SK-N-SH (cell line): ENCODE data around the gene ZXDA. TPM values are rescaled to one million over a fixed set of nuclear protein-coding genes. Genes with fewer than 3 reads are reported as not detected.

Experiments
- CTCF ChIA-PET: fragments of 300-600, 350-600 bp; formaldehyde crosslinking; extraction: SDS; loops from one replicate; lab custom pipeline; 2021; lab: Yijun Ruan, JAX
- POLR2A ChIA-PET: fragments of 350-600 bp; sonication (Branson Sonifier 250); formaldehyde crosslinking; extraction: SDS; loops from one replicate; lab custom pipeline; 2020; ENCODE audit warnings: antibody characterized with exemption, inconsistent platforms; lab: Yijun Ruan, JAX
- DNase-seq: peaks from one replicate; pipeline ENCODE4 v3.0.0; 2012
- H2AFZ ChIP-seq: fragments of 200-600 bp; sonication (generic); 2 replicates; pipeline ENCODE4 v1.8.1; 2016; ENCODE audit warnings: antibody characterized with exemption, mild to moderate bottlenecking, low read depth
- H3F3A ChIP-seq: fragments of 200-600 bp; sonication (generic); replicated peaks from 2 replicates; pipeline ENCODE3; 2016; ENCODE audit warnings: antibody characterized with exemption, mild to moderate bottlenecking; ENCODE audit not compliant: insufficient read depth
- H3K27ac ChIP-seq, 2 experiments: fragments of 200-500 bp in 1 of 2; fragments of 200-600 bp in 1 of 2; sonication (Bioruptor generic) in 1 of 2; sonication (generic), shearing (Covaris generic) in 1 of 2; 2 replicates each; pipeline versions ENCODE4 v1.5.1 to v1.6.1; 2014 to 2016; ENCODE audit warnings: low read depth in 2 of 2, inconsistent platforms in 1 of 2, low read length in 1 of 2, mild to moderate bottlenecking in 1 of 2, mixed read lengths in 1 of 2
- H3K27me3 ChIP-seq: fragments of 200-600 bp; sonication (generic), shearing (Covaris generic); 2 replicates; pipeline ENCODE4 v1.6.1; 2016; ENCODE audit warnings: mixed run types; ENCODE audit not compliant: insufficient read depth
- H3K36me3 ChIP-seq, 2 experiments: fragments of 200-500 bp in 1 of 2; fragments of 200-600 bp in 1 of 2; sonication (Bioruptor generic) in 1 of 2; sonication (generic) in 1 of 2; replicated peaks in 1 of 2; 2 replicates each; pipeline versions ENCODE3 to v1.5.1; 2014 to 2016; ENCODE audit warnings: low read length in 1 of 2, mild to moderate bottlenecking in 1 of 2; ENCODE audit not compliant: insufficient read depth in 2 of 2, control insufficient read depth in 1 of 2
- H3K4me1 ChIP-seq, 2 experiments: fragments of 200-500 bp in 1 of 2; fragments of 200-600 bp in 1 of 2; sonication (Bioruptor generic) in 1 of 2; sonication (generic), shearing (Covaris generic) in 1 of 2; 2 replicates each; pipeline versions ENCODE4 v1.5.1 to v1.6.1; 2014 to 2016; ENCODE audit warnings: low read depth in 1 of 2, low read length in 1 of 2, mixed run types in 1 of 2; ENCODE audit not compliant: insufficient read depth in 2 of 2, control insufficient read depth in 1 of 2
- H3K4me2 ChIP-seq: fragments of 200-600 bp; sonication (generic), shearing (Covaris generic); 2 replicates; pipeline ENCODE4 v1.6.1; 2017; ENCODE audit warnings: mixed run types
- H3K4me3 ChIP-seq, 2 experiments: fragments of 200-500 bp in 1 of 2; fragments of 200-600 bp in 1 of 2; sonication (Bioruptor generic) in 1 of 2; sonication (generic), shearing (Covaris generic) in 1 of 2; 2 replicates each; pipeline versions ENCODE4 v1.5.1 to v1.8.1; 2014 to 2016; ENCODE audit warnings: low read depth in 2 of 2, inconsistent platforms in 1 of 2, low read length in 1 of 2, mild to moderate bottlenecking in 1 of 2, mixed read lengths in 1 of 2, moderate library complexity in 1 of 2
- H3K79me2 ChIP-seq: fragments of 200-600 bp; sonication (generic); 2 replicates; pipeline ENCODE4 v1.8.1; 2017; ENCODE audit warnings: mild to moderate bottlenecking; ENCODE audit not compliant: insufficient read depth
- H3K9ac ChIP-seq: fragments of 200-600 bp; sonication (generic); 2 replicates; pipeline ENCODE4 v1.6.1; 2017; ENCODE audit warnings: mixed run types
- H3K9me2 ChIP-seq: fragments of 200-600 bp; sonication (generic); 2 replicates; pipeline ENCODE4 v1.6.1; 2017; ENCODE audit warnings: mixed run types
- H3K9me3 ChIP-seq: fragments of 200-600 bp; sonication (generic); 2 replicates; pipeline ENCODE4 v1.6.1; 2017; ENCODE audit warnings: mixed run types, mild to moderate bottlenecking, moderate library complexity
- H4K20me1 ChIP-seq: fragments of 200-600 bp; sonication (generic); 2 replicates; pipeline ENCODE4 v1.6.1; 2017; ENCODE audit warnings: mild to moderate bottlenecking, mixed run types; ENCODE audit not compliant: insufficient read depth
- ELF1 ChIP-seq: IDR thresholded peaks from 2 replicates; pipeline ENCODE4 v1.4.0; 2012
- EP300 ChIP-seq, 2 experiments: IDR thresholded peaks; 2 replicates each; pipeline versions ENCODE4 v1.4.0 to v1.6.1; 2012; ENCODE audit warnings: borderline replicate concordance in 1 of 2, low read depth in 1 of 2, low read length in 1 of 2
- FOSL2 ChIP-seq: IDR thresholded peaks from 2 replicates; pipeline ENCODE4 v1.4.0; 2012; ENCODE audit warnings: low read depth, mild to moderate bottlenecking, moderate library complexity, borderline replicate concordance
- FOXJ3 ChIP-seq: sonication (generic); formaldehyde crosslinking; IDR thresholded peaks from 2 replicates; pipeline ENCODE4 v1.5.1; 2020; ENCODE audit warnings: mild to moderate bottlenecking, missing genetic modification reagents
- FOXM1 ChIP-seq: IDR thresholded peaks from 2 replicates; pipeline ENCODE4 v1.4.0; 2012; ENCODE audit warnings: low read depth, mild to moderate bottlenecking
- GABPA ChIP-seq: IDR thresholded peaks from 2 replicates; pipeline ENCODE4 v1.4.0; 2012; ENCODE audit warnings: low read depth, mild to moderate bottlenecking
- GATA2 ChIP-seq: sonication (generic); formaldehyde crosslinking; IDR thresholded peaks from 2 replicates; pipeline ENCODE4 v1.5.0; 2020; ENCODE audit warnings: mild to moderate bottlenecking, missing genetic modification reagents
- MEF2A ChIP-seq: IDR thresholded peaks from 2 replicates; pipeline ENCODE4 v1.4.0; 2012; ENCODE audit warnings: low read depth, borderline replicate concordance
- NFIC ChIP-seq: IDR thresholded peaks from 2 replicates; pipeline ENCODE4 v1.4.0; 2012; ENCODE audit warnings: borderline replicate concordance
- NRF1 ChIP-seq: IDR thresholded peaks from 2 replicates; pipeline ENCODE4 v1.6.1; 2012; ENCODE audit warnings: low read depth, mild to moderate bottlenecking, low read length
- POLR2AphosphoS5 ChIP-seq: IDR thresholded peaks from 2 replicates; pipeline ENCODE4 v1.6.1; 2012; ENCODE audit warnings: low read depth, low read length
- RAD21 ChIP-seq: IDR thresholded peaks from 2 replicates; pipeline ENCODE4 v1.6.1; 2012; ENCODE audit warnings: mild to moderate bottlenecking, low read length
- RFX5 ChIP-seq: IDR thresholded peaks from 2 replicates; pipeline ENCODE4 v1.6.1; 2012; ENCODE audit warnings: mild to moderate bottlenecking, improper control_type of control experiment, low read length
- SIN3A ChIP-seq: IDR thresholded peaks from 2 replicates; pipeline ENCODE4 v1.6.1; 2012; ENCODE audit warnings: low read depth, mild to moderate bottlenecking, low read length, moderate library complexity, borderline replicate concordance
- SMC3 ChIP-seq: IDR thresholded peaks from 2 replicates; pipeline ENCODE4 v1.6.1; 2012; ENCODE audit warnings: low read depth, low read length, improper control_type of control experiment
- TAF1 ChIP-seq: IDR thresholded peaks from 2 replicates; pipeline ENCODE4 v1.6.1; 2012; ENCODE audit warnings: low read depth, mild to moderate bottlenecking, low read length, moderate library complexity, borderline replicate concordance
- YY1 ChIP-seq: IDR thresholded peaks from 2 replicates; pipeline ENCODE4 v1.4.0; 2012; ENCODE audit warnings: low read depth, mild to moderate bottlenecking
- WGBS: methylation state at CpG from one replicate; pipeline ENCODE4 v1.1.6; 2017; ENCODE audit warnings: low lambda C conversion rate; 5-methylcytosine and 5-hydroxymethylcytosine counted together
- polyA plus RNA-seq, 3 experiments: library from polyadenylated mRNA; depleted of rRNA; stranded (reverse); fragments of >200 nt; gene quantifications; 2 replicates each; pipeline ENCODE4 v1.2.3, GENCODE V29; 2012
- TF ChIP-seq, protein P1 (sequence below): fragments of 150-350 bp; IDR thresholded peaks from 2 replicates; pipeline ENCODE4 v1.6.1; 2016; ENCODE audit warnings: mild to moderate bottlenecking, low read depth, low read length
- TF ChIP-seq, protein P2 (sequence below): IDR thresholded peaks from 2 replicates; pipeline ENCODE4 v1.4.0; 2012; ENCODE audit warnings: low read depth
- TF ChIP-seq, protein P3 (sequence below): IDR thresholded peaks from 2 replicates; pipeline ENCODE4 v1.4.0; 2012; ENCODE audit warnings: low read depth, borderline replicate concordance
- TF ChIP-seq, protein P4 (sequence below): IDR thresholded peaks from 2 replicates; pipeline ENCODE4 v1.4.0; 2012; ENCODE audit warnings: low read depth, borderline replicate concordance

ZXDA gene
- polyA plus RNA-seq, 1 of the 3 experiments (the other 2 are of a cell fraction): 0.84 TPM

DNA sequence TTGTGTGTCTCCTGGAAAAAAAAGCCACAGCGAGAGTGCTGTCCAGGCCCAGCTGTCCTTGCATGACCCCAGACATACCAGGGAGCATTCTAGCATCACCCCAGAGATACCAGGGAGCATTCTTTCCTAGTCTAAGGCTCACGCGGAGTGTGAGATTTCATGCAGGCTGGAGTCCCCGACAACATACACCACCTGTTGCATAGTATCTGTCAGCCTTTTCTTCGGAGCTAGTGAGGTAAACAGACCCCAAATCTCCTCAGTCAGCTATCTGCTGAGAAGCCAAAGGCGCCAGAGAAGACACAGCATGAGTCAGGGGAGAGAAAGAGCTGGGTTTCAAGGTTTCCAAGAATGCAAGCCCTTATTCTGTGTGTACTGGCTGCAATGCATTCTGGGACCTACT lies 23.1 kb upstream of the ZXDA start:
- H3K9me2 ChIP-seq: no peaks in the 10 kb centered on the region
- no peaks in the 10 kb centered on the region for H3K9me3 ChIP-seq
- H3K27ac ChIP-seq: no peak overlapping the region
- ChIA-PET POLR2A (no interaction called here), CTCF (interaction anchor here (1.6 kb wide), 1 partner anchor 112 kb away, joined by 3 read pairs; no protein-coding TSS in a partner anchor)
- no peaks in the 10 kb centered on the region for H4K20me1 ChIP-seq
- H3F3A ChIP-seq: no peaks in the 10 kb centered on the region
- H3K27me3 ChIP-seq: no peaks in the 10 kb centered on the region
- H2AFZ ChIP-seq: no peak overlapping the region
- TF ChIP-seq, protein P1, sequence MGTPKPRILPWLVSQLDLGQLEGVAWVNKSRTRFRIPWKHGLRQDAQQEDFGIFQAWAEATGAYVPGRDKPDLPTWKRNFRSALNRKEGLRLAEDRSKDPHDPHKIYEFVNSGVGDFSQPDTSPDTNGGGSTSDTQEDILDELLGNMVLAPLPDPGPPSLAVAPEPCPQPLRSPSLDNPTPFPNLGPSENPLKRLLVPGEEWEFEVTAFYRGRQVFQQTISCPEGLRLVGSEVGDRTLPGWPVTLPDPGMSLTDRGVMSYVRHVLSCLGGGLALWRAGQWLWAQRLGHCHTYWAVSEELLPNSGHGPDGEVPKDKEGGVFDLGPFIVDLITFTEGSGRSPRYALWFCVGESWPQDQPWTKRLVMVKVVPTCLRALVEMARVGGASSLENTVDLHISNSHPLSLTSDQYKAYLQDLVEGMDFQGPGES: no peak
- TF ChIP-seq NFIC (no peak), RAD21 (no peak), POLR2AphosphoS5 (no peak), ELF1 (no peak), FOXM1 (no peak), NRF1 (no peak), MEF2A (no peak), SIN3A (no peak), FOSL2 (no peak), FOXJ3 (CRISPR knock-in tag) (no peak), GATA2 (CRISPR knock-in tag) (no peak), SMC3 (no peak), RFX5 (no peak)
- TF ChIP-seq, protein P2, sequence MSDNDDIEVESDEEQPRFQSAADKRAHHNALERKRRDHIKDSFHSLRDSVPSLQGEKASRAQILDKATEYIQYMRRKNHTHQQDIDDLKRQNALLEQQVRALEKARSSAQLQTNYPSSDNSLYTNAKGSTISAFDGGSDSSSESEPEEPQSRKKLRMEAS: no peak
- TF ChIP-seq, protein P3, sequence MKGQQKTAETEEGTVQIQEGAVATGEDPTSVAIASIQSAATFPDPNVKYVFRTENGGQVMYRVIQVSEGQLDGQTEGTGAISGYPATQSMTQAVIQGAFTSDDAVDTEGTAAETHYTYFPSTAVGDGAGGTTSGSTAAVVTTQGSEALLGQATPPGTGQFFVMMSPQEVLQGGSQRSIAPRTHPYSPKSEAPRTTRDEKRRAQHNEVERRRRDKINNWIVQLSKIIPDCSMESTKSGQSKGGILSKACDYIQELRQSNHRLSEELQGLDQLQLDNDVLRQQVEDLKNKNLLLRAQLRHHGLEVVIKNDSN: no peak
- no peaks in the 10 kb centered on the region for H3K4me1 ChIP-seq
- H3K4me3 ChIP-seq: no peak overlapping the region; a peak in 1 of 4 replicates
- H3K79me2 ChIP-seq: no peaks in the 10 kb centered on the region
- 33% methylated on average over 5 of the region's 6 CpGs for WGBS
- H3K36me3 ChIP-seq: no peaks in the 10 kb centered on the region
- no peak for DNase-seq
- no peak overlapping the region for H3K4me2 ChIP-seq
- H3K9ac ChIP-seq: no peak overlapping the region

DNA sequence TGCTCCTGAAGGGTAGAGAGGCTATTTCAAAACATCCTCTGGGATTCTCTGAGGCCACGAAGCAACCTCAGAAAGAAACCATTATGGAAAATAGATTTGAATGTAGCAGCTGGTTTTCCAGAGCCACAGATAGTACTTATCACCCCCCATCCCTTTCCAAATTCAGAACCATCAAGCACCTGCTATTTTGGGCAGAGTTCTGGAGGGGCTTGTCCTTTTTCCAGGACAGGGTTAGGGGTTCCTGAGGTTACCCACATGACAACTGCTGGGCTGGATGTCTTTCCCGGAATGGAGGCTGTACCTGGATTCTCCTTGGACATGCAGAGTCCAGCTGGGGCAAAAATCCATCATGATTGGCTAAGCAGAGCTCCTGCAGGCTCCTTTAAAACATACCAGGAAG lies 22.0 kb upstream of the ZXDA start:
- no peaks in the 10 kb centered on the region for H3K36me3 ChIP-seq
- no peak overlapping the region for H2AFZ ChIP-seq
- CTCF ChIA-PET: interaction anchor here (0.8 to 1.6 kb wide), 2 partner anchors 12 to 111 kb away, joined by 3 read pairs; no protein-coding TSS in a partner anchor
- H4K20me1 ChIP-seq: no peaks in the 10 kb centered on the region
- WGBS: 4% methylated on average over 2 of the region's 2 CpGs
- H3K4me3 ChIP-seq: no peak overlapping the region
- TF ChIP-seq, protein P1: no peak
- TF ChIP-seq NFIC (no peak), EP300 (IDR thresholded peaks at IDR 0.05; ENCODE audit: borderline replicate concordance in 1 of 2, low read depth in 1 of 2, low read length in 1 of 2) (no peak), TAF1 (no peak), FOXJ3 (CRISPR knock-in tag) (no peak), FOXM1 (no peak), MEF2A (no peak), GATA2 (CRISPR knock-in tag) (no peak), YY1 (no peak), GABPA (no peak)
- TF ChIP-seq, protein P4, sequence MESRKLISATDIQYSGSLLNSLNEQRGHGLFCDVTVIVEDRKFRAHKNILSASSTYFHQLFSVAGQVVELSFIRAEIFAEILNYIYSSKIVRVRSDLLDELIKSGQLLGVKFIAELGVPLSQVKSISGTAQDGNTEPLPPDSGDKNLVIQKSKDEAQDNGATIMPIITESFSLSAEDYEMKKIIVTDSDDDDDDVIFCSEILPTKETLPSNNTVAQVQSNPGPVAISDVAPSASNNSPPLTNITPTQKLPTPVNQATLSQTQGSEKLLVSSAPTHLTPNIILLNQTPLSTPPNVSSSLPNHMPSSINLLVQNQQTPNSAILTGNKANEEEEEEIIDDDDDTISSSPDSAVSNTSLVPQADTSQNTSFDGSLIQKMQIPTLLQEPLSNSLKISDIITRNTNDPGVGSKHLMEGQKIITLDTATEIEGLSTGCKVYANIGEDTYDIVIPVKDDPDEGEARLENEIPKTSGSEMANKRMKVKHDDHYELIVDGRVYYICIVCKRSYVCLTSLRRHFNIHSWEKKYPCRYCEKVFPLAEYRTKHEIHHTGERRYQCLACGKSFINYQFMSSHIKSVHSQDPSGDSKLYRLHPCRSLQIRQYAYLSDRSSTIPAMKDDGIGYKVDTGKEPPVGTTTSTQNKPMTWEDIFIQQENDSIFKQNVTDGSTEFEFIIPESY: no peak
- TF ChIP-seq, protein P3: no peak
- POLR2A ChIA-PET: no interaction called here
- H3K79me2 ChIP-seq: no peaks in the 10 kb centered on the region
- no peak for DNase-seq
- H3K9me2 ChIP-seq: no peaks in the 10 kb centered on the region
- no peak overlapping the region for H3K9ac ChIP-seq
- H3K4me1 ChIP-seq: no peaks in the 10 kb centered on the region
- no peak overlapping the region for H3K27ac ChIP-seq
- no peaks in the 10 kb centered on the region for H3K9me3 ChIP-seq
- H3F3A ChIP-seq: no peaks in the 10 kb centered on the region
- no peak overlapping the region for H3K4me2 ChIP-seq
- no peaks in the 10 kb centered on the region; the same call in 1 of the 2 replicates for H3K27me3 ChIP-seq
